AG09309 (cell line): ENCODE measurements around the gene TEAD4.

Experiments
- DNase-seq: peaks from one replicate; pipeline ENCODE4 v3.0.0-alpha.2; 2010; ENCODE audit warnings: low read depth
- H3K4me3 ChIP-seq: 2 replicates; pipeline ENCODE4 v1.5.1; 2011; ENCODE audit warnings: mild to moderate bottlenecking, low read depth, low read length, moderate library complexity; ENCODE audit not compliant: control insufficient read depth
- TF ChIP-seq, protein P1 (sequence below): IDR thresholded peaks from 2 replicates; pipeline ENCODE4 v1.5.1; 2011; ENCODE audit warnings: mild to moderate bottlenecking, low read depth, low read length, inconsistent platforms; ENCODE audit not compliant: insufficient read depth, control insufficient read depth; ENCODE audit errors: missing control alignments

TEAD4 gene

DNA sequence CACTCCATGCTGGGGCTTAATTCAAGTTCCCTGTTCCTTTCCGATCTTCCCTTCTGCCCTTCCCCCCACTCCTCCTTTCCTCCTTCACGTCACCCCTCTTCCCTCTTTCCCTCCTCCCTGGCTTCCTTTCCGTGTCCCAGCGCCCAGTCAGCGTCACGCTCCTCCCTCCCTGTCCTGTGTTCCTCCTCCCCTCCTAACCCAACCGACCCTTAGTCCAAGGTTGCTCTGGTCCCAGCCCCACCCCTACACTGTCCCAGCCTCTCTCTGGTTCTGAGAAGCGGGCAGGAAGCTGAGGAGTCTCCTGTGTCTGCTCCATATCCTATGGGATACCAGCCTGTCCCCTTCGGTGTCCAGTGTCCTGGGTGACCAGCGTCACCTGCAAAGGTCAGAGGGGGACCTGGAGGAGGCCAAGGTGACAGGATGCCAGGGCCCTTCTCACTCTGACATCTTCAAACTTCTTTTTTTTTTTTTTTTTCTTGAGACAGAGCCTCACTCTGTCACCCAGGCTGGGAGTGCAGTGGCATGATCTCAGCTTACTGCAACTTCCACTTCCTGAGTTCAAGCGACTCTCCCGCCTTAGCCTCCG lies 61.7 kb downstream of the TEAD4 start:
- TF ChIP-seq, protein P1, sequence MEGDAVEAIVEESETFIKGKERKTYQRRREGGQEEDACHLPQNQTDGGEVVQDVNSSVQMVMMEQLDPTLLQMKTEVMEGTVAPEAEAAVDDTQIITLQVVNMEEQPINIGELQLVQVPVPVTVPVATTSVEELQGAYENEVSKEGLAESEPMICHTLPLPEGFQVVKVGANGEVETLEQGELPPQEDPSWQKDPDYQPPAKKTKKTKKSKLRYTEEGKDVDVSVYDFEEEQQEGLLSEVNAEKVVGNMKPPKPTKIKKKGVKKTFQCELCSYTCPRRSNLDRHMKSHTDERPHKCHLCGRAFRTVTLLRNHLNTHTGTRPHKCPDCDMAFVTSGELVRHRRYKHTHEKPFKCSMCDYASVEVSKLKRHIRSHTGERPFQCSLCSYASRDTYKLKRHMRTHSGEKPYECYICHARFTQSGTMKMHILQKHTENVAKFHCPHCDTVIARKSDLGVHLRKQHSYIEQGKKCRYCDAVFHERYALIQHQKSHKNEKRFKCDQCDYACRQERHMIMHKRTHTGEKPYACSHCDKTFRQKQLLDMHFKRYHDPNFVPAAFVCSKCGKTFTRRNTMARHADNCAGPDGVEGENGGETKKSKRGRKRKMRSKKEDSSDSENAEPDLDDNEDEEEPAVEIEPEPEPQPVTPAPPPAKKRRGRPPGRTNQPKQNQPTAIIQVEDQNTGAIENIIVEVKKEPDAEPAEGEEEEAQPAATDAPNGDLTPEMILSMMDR: no peak
- no peak for DNase-seq
- H3K4me3 ChIP-seq: no peak overlapping the region

DNA sequence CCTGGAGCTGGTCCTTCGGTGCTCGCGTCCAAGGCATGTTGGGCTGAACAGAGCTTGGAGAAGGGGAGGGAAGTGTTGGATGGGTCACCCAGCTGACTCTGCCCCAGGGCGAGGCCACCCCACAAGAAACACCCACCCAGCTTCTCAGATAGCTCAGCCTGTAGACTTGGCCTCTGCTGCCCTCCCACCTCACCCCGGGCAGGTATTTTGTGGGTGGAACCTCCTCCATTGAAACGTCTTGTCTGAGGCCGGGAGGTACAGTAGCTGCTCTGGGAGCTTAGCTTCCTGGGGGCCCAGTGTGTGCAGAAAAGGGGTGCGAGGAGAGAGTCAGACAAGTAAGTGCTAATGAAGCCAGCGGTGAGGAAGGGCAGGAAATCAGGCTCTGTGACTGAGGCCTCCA lies 63.2 kb downstream of the TEAD4 start:
- DNase-seq: no peak
- TF ChIP-seq, protein P1: no peak
- no peak overlapping the region for H3K4me3 ChIP-seq

DNA sequence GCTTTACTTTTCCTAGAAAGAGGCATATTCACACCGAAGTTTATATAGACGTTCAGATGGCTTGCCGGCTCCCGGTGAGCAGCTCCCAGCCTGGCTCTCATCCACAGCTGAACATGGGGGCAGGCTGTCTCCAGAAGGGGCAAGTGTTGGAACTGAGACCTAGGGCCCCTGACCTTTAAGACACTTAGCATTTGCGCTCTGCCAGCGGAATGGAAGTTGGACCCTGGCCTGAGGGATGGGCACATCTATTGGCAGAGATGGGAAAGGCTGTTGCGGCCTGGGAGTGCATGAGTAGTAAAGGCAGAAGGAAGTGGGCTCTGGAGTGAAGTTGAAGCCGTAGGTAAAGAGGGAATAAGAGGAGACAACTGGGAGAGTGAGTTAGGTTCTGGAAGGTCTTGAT lies 63.8 kb downstream of the TEAD4 start:
- H3K4me3 ChIP-seq: no peak overlapping the region
- TF ChIP-seq, protein P1: no peak
- DNase-seq: no peak

DNA sequence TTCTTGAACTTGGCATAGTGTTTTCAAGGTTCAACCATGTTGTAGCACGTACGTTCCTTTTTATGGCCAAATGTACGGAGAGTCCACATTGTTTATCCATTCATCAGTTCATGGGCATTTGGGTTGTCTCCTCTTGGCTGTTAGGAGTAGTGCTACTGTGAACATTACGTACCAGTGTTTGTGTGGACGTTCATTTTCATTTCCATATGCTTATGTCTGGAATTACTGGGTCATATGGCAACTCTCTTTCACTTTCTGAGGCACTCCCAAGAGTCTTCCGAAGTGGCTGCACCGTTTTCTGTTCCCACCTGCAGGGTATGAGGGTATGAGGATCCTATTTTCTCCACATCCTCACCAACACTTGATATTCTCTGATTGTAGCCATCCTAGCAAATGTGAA lies 68.9 kb downstream of the TEAD4 start:
- no peak for DNase-seq
- TF ChIP-seq, protein P1: no peak
- no peak overlapping the region for H3K4me3 ChIP-seq

DNA sequence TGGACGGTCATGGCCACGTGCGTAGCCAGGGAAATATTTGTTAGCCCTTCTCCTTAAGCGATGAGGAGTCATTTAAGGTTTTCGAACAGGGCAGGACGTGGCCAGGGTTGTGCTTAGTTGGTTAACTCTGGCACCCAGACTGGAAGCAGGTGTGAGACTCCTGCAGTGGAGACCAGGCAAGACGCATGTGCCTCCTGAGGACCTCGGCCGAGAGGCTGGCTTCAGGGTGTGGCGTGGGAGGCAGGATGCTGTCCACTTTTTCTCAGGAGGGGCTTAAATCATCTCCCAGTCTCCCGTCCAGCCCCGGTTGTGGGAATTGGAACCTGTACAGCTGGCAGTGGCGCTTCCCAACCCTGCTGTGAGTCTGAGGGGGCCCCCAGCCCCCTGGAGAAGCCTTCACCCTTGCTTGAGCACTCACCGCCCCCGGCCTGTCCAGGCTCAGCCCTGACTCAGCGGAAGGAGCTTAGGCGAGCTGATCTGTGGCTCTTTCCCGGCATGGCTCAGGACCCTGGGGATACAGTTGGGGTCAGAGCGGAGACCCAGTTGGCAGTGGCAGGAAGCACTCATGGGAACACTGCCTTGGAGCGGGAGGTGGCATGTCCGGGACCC lies 71.7 kb downstream of the TEAD4 start:
- TF ChIP-seq, protein P1: no peak
- H3K4me3 ChIP-seq: no peak overlapping the region
- DNase-seq: no peak

DNA sequence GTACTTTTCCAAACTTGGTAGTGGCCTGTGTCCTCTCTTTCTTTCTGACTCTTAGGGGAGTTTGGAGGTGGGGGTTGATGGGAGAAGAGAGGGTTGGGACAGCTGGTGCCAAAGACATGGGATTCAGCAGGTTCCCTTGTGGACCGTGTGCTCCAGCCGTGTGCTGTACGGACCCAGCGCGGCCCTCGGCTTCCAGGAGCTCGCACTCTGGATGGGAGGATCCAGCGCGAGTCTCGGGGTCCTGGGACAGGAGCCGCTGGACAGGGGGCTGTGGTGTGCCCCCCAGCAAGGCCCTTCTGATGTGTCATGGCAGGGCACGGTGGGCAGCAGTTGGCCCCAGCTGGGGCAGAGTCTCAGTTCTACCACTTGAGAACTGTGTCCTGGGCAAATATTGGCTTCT lies 73.0 kb downstream of the TEAD4 start:
- DNase-seq: no peak
- TF ChIP-seq, protein P1: no peak
- H3K4me3 ChIP-seq: no peak overlapping the region
